ENCODE measurements around the gene TP63.

DNA sequence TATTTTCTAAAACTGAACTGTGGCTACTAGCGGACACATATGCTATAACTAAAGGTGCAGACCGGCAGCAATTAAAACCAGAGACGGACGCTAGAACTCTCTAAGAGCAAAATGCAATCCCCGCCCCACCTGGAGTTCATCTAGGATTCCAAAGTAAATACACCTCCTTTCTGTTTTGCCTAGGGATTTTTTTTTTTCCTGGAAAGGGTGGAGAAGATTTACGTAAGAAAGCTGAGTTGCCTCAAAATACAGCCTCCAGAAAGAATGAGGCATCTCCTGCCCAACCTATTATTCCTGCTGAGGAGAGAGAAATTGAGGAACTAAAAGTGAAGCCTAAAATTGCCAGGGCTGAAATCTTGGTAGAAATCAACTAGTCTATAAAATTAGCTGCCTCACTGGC lies 150.2 kb downstream of the TP63 start:
- TF ChIP-seq SUZ12 (IDR thresholded peaks at IDR 0.05; ENCODE audit: extremely low read depth, insufficient read depth, insufficient read length) = no peak
- no peak for TF ChIP-seq ZNF274 (IDR thresholded peaks at IDR 0.05; ENCODE audit: low read depth, low read length)
- no peak for TF ChIP-seq YY1 (IDR thresholded peaks at IDR 0.05; ENCODE audit: insufficient read depth, insufficient read length)
